ENCODE data around the gene SEH1L. TPM values are rescaled to one million over a fixed set of nuclear protein-coding genes. Genes with fewer than 3 reads are reported as not detected.

SEH1L gene
- total RNA-seq, 1 donor from 2014 or later, result 59.6 TPM

DNA sequence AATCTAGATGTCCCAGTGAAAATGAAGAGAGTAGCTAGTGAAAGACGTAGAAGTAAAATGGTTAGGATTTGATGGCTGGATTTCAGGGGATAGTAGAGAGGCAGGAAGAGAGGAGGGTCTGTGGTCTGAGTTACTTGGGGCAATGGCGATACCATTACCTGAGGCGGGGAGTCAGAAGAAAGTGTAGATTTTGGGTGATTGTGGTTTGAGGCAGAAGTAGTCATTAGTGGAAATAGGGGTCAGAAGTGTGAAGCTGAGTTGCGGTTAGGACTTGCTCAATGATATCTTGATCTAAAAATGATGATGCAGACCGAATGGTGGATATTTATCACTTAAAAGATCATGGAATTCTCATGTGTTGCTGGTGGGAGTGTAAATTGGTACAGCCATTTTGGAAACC lies 84.4 kb downstream of the SEH1L start:
- intact Hi-C loops (cut with micrococcal nuclease), result no loop called here

GRCh38 chr18:13035249-13035914 lies 87.6 kb downstream of the SEH1L start:
- intact Hi-C loops (cut with micrococcal nuclease), result loop anchor here (2.0 kb wide), 1 partner anchor 15 kb away; no protein-coding TSS in a partner anchor

- intact Hi-C loops (cut with micrococcal nuclease), result no loop called here
These were observed 89.0 kb downstream of the SEH1L start for GRCh38 chr18:13036622-13037320.

Other genes with a start within 250 kb of the SEH1L start
- gene CEP76, start 245.3 kb upstream of the SEH1L start, total RNA-seq, result 12.1 and 13.4 TPM in 2 replicates
- gene PSMG2, start 245.0 kb upstream of the SEH1L start, total RNA-seq, result 104 and 107 TPM in 2 replicates
- gene PTPN2, start 63.8 kb upstream of the SEH1L start, total RNA-seq, result 85.3 and 95.2 TPM in 2 replicates
- 46.8 and 47.4 TPM in 2 replicates for gene CEP192, start 43.4 kb downstream of the SEH1L start, total RNA-seq